CD4-positive, alpha-beta T cell treated with Interleukin-15 for 4 hours (primary cell): ENCODE data around the gene GLP2R.

Experiments used
- DNase-seq: peaks from one replicate; pipeline ENCODE4 v3.0.0-alpha.2; 2020; ENCODE audit warnings: low spot score

GLP2R gene

DNA sequence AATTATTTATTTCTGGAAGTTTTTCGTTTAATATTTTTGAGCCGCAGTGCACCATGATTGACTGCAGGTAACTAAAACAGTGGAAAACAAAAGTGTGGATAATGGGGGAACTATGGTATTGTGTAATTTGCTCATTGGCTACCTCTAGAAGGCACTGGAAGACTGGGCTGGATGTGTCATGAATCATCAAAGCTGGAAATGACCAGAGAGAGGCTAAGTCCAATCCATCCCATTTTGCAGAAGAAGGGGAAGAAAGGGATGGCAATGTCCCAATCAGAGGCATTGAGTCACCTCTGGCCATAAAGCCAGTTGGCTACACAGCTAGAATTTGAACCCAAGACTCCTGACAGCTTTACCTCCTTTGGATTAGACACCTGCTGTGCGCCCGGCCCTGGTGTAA is 29.3 kb downstream of the GLP2R start:
- no peak for DNase-seq

DNA sequence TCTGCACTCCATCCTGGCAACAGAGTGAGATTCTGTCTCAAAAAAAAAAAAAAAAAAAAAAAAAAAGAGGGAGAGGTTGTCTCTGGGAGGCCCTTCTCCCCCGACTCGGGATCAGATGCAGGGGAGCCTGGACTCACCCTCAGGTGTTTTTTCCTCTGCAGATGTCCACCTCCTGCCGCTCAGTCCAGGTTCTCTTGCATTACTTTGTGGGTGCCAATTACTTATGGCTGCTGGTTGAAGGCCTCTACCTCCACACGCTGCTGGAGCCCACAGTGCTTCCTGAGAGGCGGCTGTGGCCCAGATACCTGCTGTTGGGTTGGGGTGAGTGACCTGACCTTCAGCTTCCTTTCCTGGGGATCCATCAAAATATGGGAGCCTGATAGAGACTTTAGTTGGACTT is 34.1 kb downstream of the GLP2R start:
- no peak for DNase-seq

DNA sequence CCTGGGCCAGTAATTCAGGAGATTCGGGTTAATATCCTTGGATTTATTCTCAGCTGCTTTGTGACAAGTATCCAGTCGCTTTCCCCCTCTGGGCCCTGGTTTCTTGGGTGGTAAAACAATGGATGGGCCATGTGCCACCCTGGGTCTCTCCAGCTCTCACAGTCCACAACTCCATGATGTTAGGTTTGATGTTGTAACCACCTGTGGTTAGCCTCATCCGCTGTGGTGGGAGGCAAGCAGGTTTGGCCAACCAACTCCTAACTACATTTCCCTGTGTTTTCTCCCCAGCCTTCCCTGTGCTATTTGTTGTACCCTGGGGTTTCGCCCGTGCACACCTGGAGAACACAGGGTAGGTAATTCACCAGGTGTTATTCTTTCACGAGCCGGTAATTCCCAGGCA is 35.1 kb downstream of the GLP2R start:
- no peak for DNase-seq

DNA sequence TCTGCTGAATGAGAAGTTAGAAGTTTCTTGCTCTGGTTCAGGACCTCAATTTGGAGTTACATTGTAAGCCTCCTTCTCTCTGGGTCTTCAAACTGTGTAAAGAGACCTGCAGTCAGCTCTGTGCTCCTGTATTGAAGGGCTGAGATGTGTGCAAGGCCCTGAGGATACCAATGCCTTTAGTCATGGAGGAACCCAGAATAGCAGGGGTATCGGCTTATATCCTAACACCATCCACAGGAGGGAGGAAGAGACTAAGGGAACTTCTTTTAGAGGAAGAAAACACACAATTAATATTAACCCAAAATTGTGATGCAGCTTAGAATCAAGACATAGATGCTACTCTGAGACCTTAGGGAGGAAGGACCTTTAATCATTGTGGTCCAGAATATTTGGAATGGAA is 36.5 kb downstream of the GLP2R start:
- no peak for DNase-seq

DNA sequence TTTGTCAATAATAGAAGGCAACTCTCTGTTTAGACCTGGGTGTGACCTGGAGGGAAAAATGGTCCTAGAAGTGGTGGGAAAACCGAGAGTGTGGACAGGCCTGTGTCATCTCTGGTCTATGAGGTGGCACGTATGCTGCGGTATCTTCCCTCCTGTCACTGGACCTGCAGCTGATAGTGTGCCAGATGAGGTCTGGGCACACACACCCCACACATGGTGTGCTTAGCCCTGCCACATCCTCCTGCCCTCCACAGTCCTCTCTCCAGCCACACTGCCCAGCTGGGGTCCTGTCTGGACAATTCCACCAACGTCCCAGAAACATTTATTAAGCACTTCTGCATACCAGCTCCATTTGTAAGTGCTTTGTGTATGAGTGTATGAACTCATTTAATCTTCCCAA is 37.2 kb downstream of the GLP2R start:
- no peak for DNase-seq

DNA sequence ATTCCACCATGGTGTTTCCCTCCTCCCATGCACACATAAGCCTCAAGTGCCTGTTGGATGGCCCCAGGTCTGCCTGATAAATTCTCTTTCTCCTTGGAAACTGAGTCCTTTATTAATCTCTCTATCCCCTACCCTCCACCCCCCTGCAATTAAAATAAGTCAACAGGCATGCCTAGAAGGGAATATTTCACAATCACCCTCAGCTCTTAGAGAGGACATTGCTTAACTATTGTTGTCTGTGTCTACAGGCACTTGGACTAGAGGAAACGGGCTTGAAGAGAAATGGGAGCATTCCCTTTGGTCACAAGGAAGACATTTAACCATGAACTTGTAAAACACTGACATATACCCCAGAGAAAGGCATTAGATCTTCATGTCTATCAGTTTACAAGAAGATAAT is 39.9 kb downstream of the GLP2R start:
- no peak for DNase-seq

DNA sequence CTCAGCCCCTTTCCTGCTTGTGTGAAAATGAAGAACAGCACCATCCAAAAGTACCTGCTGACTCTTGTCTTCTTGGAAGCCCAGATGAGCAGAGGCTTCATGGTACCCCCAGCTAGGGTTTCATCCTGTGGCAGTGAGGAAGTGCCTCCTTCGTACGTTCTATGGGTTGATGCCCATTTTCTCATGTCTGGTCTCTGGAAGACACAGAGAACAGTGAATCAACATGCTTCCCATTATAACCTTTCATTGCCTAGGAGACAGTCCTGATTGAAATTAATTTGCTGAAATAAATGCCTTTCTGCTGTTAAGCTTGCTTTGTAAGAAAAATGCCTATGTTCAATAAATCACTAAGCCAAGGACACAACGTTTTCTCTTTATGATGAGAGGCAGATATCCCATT is 42.8 kb downstream of the GLP2R start:
- no peak for DNase-seq

DNA sequence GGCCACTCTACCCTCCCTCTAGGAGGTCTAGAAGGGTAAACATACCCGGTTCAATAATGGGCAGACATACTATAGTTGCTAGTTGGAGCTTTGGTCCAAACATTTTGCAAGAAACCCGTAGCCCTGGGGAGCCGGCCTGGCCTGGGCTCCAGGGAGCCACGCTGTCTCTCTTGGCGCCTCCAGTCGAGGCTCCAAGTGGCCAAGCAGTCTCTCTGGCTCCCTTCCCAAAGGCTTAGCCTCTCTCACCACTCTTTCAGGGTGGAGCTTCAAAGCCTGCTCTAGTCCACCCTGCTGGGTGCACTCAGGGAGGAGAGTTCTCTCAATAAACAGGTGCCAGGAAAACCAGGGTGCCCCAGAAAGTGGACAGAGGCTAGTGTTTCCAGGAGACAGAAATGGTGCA is 47.1 kb downstream of the GLP2R start:
- no peak for DNase-seq

DNA sequence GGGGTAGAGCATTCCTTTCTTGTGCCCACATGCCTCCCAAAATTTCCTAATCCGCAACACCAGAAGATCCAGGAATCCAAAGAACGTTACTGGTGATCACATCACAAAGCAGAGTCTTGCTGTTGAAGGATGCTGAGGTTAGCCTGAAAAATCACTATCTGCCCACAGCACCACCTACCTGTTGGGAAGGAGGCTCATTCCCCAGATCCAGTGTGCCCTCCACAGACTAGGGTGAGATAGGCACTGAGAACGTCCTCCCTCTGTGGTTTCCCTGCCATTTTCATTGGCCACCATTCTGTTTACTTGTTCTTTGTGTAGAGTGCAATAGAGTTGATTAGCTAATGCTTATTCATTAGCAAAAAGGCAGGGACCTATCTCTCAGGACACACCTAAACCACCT is 49.0 kb downstream of the GLP2R start:
- DNase-seq = no peak

DNA sequence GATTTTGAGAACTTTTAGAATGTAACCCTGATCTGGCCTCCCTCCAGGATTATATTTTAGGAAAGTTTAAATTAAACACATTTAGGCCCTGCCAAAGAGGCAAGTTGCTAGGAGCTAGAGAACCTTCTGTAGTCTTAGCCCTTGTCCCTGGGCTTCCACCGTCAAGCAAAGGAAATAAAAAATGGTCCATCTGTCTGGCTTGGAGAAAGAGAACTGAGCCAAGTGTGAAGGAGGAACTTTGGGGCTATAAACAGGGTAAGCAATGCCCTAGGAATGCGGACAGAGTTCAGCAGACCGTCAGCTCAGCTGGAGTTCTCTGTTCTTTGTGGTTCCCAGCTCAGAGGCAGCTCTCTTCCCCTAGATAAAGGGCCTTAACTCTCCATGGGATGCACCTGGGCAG is 49.7 kb downstream of the GLP2R start:
- DNase-seq = no peak

DNA sequence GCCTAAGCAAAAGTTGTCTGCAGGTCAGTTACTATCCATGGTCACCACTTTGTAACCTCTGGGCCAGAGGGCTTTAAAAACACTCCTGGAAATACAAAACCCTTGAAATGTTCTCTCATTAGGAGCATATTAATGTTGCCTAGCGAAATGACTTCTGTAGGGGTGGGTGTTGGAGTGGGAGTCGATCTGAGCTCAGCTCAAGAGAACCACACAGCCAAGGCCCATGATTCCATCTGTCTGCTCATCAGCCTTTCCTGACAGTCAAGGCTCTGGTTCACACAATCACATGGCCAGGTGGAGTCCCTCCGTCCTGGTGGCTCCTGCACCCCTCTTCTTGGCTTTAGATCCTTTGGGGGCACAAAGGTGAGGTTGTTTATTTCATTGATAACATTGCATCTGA is 52.6 kb downstream of the GLP2R start:
- DNase-seq = no peak

DNA sequence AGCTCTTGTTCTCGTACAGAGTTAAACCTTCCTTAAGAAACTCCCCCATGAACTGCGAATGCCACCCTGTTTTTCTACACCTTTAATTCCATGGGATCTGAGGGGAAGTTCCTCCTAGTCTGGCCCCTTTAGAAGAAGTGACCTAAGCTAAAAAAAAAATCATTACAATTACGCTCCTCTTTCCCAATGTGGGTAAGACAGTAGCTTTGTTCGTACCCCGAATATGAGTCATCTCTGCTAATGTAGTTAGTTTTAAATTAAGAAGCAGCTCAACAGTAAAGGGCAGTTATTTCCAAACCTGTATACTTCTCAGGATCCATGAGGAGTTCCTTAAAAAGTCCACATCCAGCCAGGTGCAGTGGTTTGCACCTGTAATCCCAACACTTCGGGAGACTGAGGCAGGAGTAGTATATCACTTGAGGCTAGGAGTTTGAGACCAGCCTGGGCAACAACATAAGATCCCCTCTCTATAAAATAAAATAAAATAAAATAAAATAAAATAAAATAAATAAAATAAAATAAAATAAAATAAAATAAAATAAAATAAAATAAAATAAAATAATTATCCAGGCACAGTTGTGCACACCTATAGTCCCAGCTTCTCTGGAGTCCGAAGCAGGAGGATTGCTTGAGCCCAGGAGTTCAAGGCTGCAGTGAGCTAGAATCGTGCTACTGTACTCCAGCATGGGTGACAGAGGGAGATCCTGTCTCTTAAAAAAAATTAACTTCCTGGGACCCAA is 53.2 kb downstream of the GLP2R start:
- no peak for DNase-seq

DNA sequence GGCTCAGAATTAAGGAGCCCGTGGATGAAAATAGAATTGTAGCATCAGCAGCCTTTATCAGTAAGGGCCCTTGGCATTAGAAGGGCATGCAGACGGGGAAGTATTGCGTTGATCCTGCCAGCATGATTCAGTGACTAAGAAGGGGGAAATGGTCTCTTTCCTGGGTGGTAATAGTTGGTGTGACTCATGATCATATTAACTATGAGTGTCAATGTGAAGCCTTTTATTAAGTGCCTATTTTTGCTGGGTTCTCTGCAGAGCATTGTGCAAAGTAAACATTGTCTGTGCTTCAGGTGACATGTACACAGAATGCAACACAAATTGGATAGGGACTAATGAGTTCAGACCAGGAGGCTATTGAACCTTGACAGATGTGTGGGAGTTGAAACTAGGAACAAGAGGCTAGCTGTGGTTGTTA is 54.9 kb downstream of the GLP2R start:
- DNase-seq = no peak

DNA sequence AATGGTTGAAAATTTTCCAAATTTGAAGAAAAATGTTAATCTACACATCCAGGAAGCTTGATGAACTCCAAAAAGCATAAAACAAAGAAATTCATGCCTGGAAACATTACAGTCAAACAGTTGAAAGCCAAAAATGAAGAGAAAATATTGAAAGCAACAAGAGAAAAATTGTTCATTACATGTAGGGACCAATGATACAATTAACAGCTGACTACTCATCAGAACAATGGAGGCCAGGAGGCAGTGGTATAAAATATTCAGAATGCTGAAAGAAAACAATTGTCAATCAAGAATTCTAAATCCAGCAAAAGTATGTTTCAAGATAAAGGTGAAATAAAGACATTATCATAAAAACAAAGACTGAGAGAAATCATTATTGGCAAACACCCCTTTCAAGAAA is 57.7 kb downstream of the GLP2R start:
- no peak for DNase-seq

DNA sequence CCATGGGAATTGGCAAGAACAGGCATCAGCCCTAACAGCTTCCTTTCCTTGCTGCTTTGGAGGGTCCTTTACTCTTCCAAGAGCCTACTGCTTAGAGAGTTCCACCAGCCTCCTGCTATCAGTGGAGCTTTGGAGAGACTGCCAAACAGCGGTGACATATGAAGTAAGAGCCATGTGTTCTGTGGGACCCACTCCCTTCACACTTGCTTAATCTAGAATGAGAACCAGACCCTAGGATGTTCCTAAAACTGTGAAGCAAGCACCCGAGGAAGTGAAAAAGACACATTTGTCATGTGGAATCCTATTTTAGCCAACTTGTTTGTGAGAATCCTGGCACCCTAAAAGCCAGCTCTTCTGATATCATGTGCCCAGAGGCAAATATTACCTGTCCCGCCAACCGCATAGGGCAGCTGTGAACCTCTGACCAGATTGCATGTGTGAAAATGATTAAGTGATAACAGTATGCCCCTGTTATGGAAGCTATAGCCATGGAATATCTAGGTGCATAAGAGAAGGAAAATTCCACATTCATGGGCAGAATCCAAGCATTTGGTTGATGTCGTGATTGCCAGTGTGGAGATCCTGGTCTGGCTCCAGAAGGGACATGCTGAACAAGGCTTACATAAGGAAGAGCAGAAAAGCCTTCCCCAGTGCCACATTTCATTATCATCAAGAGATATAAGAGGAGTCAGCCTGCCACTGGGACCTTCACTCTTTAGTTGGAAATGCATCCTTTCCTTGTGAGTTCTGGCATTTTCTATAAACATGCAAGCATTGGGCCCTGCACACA is 60.6 kb downstream of the GLP2R start:
- no peak for DNase-seq

DNA sequence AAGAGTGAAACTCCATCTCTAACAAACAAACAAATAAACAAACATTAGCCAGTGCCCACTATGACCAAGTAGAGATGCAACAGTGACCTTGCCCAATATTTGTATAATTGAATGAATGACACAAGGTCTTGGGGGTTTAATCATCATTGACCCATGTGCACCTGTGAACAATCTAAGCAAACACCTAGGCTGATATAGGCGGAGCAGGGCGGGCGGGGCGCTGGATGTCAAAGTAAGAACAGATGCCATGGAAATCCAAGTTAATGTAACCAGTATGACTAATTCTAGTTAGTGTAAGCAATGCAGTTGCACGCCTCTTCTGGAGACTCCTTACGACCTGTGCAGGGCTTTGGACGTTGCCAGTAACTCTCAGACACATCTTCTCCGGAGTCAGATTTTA is 61.8 kb downstream of the GLP2R start:
- DNase-seq = no peak

DNA sequence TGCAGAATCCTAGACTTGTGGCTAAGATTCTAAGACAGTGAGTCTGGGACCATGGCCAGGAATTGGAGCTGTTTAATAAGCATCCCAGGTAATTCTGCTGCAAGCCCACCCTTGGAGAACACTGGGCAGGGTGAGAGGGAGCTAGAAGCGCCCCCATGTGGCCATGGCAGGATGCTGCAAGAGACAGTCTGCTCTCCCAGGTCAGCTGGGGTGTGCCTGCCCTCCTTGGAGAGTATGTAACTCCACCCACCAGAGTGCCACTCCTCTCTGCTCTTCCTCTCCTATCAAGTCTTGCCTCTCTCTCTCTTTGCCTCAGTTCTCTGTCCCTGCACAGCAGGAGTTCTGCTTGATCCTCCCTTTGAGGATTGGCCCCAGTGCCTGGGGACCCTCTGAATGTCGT is 64.4 kb downstream of the GLP2R start:
- DNase-seq = no peak

DNA sequence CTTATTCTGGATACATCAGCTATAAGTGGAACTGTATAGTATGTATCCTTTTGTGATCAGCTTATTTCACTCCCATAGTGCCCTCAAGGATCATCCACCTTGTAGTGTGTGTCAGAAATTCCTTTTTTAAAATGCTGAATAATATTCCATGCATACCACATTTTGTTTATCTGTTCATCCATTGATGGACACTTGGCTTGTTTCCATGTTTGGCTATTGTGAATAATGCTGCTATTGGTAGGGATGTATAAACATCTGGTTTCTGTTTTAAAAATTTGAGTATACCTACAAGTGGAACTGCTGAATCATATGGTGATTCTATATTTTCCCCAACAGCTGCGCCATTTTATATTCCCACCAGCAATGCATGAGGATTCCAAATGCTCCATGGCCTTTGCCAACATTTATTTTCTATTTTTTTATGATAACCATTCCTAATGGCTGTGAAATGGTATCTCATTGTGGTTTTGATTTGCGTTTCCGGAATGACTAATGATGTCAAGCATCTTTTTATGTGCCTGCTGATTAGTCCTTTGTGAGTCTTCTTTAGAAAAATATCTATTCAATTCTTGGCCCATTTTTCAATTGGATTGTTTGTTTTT is 67.8 kb downstream of the GLP2R start:
- no peak for DNase-seq

DNA sequence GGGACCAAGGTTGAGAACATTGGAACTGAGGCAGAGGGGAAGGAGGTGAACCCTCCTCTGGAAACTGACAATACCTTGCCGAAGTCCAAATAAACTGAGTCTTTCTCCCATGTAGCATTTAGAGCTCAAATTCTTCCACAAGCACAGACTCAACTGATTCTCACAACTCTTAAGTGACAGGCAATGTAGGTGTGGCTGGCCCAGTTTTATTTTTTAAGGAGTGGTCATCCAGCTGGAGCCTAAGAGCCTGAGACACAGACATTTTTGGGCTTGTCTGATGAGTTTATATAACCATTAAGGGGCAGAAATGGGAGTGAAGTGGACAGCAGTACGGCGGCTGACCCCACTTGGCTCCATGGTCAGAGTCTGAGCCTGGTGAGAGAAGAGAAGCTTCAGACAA is 68.5 kb downstream of the GLP2R start:
- DNase-seq = no peak

DNA sequence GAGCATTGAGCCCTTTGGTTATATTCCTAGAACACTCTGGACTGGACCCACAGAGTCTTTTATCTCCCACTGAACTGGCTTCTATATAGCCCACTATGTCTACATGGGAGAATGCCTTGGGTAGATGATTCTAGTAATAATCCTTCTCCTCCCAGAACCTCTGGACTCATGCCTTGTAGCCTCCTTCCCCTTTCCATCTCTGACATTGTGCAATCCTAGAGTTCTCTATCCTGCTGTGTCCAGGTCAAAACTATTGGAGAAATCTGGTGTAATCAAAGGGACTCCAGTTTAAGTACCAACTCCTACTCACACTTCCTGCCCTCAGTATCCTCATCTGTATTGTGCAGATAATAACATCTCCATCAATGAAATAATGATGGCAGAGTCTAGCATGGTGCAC is 70.2 kb downstream of the GLP2R start:
- no peak for DNase-seq

DNA sequence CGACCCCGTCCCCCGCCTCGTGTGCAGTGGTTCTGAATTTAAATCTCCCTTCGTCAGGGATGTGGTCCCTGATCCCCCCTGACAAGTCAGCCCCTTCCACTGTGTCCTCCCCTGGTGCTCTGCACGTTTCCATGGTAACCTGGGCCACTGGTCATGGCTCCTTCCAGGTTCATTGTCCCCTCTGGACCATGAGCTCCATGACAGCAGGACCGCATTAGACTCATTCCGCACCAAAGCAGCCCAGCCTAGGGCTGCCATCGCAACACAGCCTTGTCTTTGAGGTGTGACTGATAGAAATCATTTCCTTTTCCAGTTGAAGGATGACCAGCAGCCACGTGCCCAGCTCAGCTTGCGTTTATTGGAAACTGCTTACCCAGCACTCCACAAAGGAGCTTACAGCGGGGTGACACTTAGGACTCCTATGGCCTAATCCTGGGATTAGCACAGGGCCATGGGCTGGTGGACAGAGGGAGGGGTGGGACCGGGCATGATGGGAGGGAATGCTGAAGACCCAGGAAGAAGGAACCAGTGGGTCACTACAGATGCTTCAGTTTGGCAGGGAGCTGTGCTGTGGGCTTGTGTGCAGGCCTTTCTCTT is 71.7 kb downstream of the GLP2R start:
- no peak for DNase-seq

DNA sequence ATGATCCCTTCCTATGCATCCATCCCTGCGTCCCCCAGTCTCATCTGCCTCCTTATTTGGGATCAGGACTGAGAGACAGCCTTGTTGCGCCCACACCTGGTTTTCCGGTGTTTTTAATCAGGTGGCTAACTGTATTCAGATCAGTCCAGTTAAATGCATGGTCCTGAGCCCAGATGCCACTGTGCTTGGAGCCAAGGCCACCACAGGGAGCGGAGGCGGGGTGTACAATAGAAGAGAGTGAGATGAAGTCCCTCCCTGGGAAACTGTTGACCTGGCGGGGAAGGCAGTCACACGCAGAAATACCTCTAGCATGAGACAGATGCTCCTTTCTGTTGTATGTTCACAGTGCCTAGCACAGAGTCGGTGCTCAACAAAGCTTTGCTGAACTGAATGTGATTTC is 73.1 kb downstream of the GLP2R start:
- DNase-seq = no peak
